ENCODE measurements around the gene GSK3A.
A peak's percentile ranks its signal among the peaks of the same experiment; 100 is the strongest.
"Not testable (repeated sequence)": the region's sequence is repeated elsewhere in the genome, so short reads cannot be mapped to it uniquely, and the experiment has no call there.

Gene GSK3A

DNA sequence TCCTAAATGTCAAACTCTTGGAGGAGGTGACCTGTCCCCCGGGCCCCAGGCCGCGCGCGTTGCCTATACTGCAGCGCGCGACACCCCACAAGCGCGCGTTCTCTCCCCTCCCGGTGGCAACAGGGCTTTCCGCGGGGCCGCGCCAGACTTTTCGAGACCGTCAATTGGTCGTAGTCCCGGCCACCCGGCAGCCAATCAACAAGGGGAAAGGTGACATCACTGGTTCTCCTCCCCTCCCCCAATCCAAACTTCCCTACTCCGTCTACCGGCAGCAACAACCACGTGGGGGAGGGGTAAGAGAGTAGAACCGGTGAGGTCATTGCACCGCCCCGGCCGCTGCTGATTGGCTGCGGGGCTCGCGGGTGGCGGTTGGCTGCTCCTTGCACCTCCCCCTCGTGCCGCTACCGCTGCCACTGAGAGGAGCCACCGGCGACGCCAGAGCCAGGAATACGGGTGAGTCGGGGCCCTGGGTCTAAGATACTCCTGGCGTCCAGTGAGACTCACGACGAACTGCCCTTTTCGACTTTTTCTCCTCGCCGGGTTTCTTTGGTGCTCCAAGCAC is 25.8 kb upstream of the GSK3A start:
- DNase-seq (ENCODE audit: low spot score), result peak; percentile 100

- no peak for DNase-seq (ENCODE audit: low spot score)
These were observed 25.3 kb upstream of the GSK3A start for GRCh38 chr19:42267644-42268141.

DNA sequence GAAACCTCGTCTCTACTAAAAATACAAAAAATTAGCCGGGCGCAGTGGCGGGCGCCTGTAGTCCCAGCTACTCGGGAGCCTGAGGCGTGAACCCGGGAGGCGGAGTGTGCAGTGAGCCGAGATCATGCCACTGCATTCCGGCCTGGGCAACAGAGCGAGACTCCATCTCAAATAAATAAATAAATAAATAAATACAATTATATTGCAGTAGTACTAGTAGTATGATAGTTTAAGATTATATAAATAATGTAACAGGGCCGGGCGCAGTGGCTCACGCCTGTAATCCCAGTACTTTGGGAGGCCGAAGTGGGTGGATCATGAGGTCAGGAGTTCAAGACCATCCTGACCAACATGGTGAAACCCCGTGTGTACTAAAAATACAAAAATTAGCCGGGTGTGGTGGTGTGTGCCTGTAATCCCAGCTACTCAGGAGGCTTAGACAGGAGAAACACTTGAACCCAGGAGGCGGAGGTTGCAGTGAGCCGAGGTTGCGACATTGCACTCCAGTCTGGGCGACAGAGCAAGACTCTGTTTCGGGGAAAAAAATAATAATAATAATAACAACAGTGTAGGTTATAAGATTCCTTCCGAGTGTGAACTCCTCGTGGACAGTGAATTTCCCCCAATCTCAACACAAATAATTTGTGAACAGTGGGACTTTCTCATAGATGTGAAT is 24.7 kb upstream of the GSK3A start:
- DNase-seq (ENCODE audit: low spot score), result not testable (repeated sequence)

- not testable (repeated sequence) for DNase-seq (ENCODE audit: low spot score)
These were observed 23.7 kb upstream of the GSK3A start for GRCh38 chr19:42266105-42266504.

DNA sequence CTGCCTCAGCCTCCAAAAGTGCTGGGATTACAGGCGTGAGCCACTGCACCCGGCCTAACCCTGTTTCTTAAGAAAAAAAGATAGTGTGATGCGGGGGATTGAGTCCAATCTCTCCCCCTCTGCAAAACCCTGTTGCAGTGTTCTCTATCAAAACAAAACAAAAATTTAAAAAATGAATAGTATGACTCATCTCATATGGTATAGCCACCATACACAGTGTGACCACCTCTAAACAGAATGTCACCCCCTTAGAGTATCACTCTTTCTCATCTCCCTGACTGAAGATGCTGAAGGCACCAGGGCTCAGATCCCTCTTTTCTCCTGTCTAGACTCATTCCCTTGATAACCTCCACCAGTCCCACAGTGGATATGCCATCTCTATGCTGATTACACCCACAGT is 19.4 kb upstream of the GSK3A start:
- DNase-seq (ENCODE audit: low spot score), result no peak

- DNase-seq (ENCODE audit: low spot score), result not testable (repeated sequence)
These were observed 15.4 kb upstream of the GSK3A start for GRCh38 chr19:42257842-42258241.

- DNase-seq (ENCODE audit: low spot score), result no peak
These were observed 13.7 kb upstream of the GSK3A start for GRCh38 chr19:42255766-42256745.

GRCh38 chr19:42254850-42255765 is 12.7 kb upstream of the GSK3A start, which contains the start of gene ERF:
Gene ERF (minus strand): TSS chr19:42255128. CDS start chr19:42254999, 129 bp downstream.
- DNase-seq (ENCODE audit: low spot score), result peak; percentile 93

- peak; percentile 76 for DNase-seq (ENCODE audit: low spot score)
These were observed 11.9 kb upstream of the GSK3A start for GRCh38 chr19:42254089-42254849.

GRCh38 chr19:42253245-42254088 is 11.1 kb upstream of the GSK3A start:
- peak; percentile 31 for DNase-seq (ENCODE audit: low spot score)

DNA sequence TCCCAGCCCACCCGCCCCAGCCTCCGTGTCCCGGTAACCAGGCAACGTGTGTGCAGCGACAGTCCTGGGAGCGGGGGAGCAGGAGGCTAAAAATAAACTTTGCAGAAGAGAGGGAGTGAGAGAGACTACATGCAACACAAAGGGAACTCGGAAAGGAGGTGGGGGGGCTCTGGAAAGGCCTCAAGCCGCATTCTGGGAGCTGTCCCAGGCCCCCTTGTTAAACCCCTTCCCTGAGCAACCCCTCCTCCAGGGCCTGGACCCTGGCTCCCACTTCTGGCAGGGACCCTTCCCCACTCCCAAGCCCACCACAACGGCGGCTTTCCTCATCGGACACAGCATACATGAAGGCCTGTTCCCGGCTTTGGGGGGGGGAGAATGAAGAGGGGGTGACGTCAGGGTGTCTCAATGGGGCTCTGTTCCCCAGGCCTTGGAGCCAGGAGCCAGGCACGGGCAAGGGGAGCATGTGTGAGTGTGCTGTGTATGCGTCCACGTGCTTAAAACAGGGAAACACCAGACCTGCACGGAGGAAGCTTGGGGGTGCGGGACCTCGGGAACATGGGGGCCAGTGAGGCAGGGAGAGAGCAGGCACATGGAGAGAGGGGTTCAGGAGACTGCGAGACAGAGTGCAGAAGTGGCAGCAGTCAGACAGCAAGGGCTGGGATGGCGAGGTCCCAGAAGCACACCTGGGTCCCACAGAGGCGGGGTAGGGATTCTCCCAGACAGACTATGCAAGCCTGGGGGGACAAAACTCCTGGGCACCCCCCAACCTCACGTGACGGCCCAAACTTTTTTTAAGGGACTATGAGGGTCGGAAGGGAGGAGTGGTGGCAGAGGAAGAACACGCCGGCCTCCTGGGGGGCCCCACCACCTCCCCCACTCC is 10.2 kb upstream of the GSK3A start:
- DNase-seq (ENCODE audit: low spot score), result no peak

GRCh38 chr19:42251572-42252358 is 9.4 kb upstream of the GSK3A start:
- no peak for DNase-seq (ENCODE audit: low spot score)

- DNase-seq (ENCODE audit: low spot score), result no peak
These were observed 8.5 kb upstream of the GSK3A start for GRCh38 chr19:42250666-42251531.

GRCh38 chr19:42250183-42250665 is 7.8 kb upstream of the GSK3A start:
- no peak for DNase-seq (ENCODE audit: low spot score)

GRCh38 chr19:42249769-42250168 is 7.4 kb upstream of the GSK3A start:
- no peak for DNase-seq (ENCODE audit: low spot score)

DNA sequence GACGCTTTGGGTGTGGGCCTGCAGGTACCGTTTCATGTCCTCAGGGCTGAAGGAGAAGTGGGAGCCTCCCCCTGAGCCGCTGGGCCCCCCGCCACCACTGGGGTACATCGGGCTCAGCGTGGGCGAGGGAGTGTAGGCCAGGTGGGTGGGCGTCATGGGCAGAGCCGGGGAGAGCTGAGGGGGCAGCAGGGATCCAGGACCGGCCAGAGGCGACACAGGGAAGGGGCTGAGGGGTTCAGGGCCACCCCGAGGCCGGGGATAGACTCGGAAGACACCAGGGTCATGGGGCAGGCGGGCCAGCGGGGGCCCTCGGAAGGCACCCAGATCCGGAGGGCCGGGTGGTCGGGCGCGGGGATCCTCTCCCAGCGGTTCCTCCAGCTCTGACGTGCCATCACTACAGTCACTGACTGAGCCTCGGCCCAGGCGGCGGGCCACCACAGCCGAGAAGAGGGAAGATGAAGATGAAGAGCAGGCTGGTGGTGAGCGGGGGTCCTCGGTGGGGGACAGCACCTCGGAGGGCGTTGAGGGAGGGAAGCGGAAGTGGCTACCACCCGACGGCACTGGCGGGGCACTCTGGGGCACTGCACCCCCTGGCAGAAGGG is 6.8 kb upstream of the GSK3A start:
- no peak for DNase-seq (ENCODE audit: low spot score)

Measured in CD4-positive, alpha-beta T cell treated with Interleukin-15 for 4 hours (primary cell).